GM18861 (cell line): Measurements from ENCODE around the gene SV2C.
A peak's percentile ranks its signal among the peaks of the same experiment; 100 is the strongest.
"Not testable (repeated sequence)": the region's sequence is repeated elsewhere in the genome, so short reads cannot be mapped to it uniquely, and the experiment has no call there.

Experiments
- ATAC-seq: cut with Tn5 transposase; IDR thresholded peaks from one replicate; pipeline ENCODE4 v1.9.1; 2021; ENCODE audit not compliant: unreplicated experiment

The SV2C gene

GRCh38 chr5:76292620-76293322 lies 209.6 kb downstream of the SV2C start:
- ATAC-seq, result peak; percentile 86

GRCh38 chr5:76294573-76294972 lies 211.4 kb downstream of the SV2C start:
- peak; percentile 38 for ATAC-seq

- no peak for ATAC-seq
Measured at GRCh38 chr5:76298852-76299251, 215.7 kb downstream of the SV2C start.

GRCh38 chr5:76299592-76299991 lies 216.4 kb downstream of the SV2C start:
- ATAC-seq, result no peak

GRCh38 chr5:76301932-76302331 lies 218.7 kb downstream of the SV2C start:
- ATAC-seq, result not testable (repeated sequence)

GRCh38 chr5:76302661-76303060 lies 219.5 kb downstream of the SV2C start:
- not testable (repeated sequence) for ATAC-seq

- peak; percentile 76 for ATAC-seq
Measured at GRCh38 chr5:76303921-76304320, 220.7 kb downstream of the SV2C start.

GRCh38 chr5:76305269-76305668 lies 222.1 kb downstream of the SV2C start:
- no peak for ATAC-seq

GRCh38 chr5:76305775-76306174 lies 222.6 kb downstream of the SV2C start:
- ATAC-seq, result no peak

GRCh38 chr5:76310208-76310607 lies 227.0 kb downstream of the SV2C start:
- no peak for ATAC-seq

- ATAC-seq, result no peak
Measured at GRCh38 chr5:76312783-76313182, 229.6 kb downstream of the SV2C start.

- no peak for ATAC-seq
Measured at GRCh38 chr5:76314643-76315042, 231.5 kb downstream of the SV2C start.

- no peak for ATAC-seq
Measured at GRCh38 chr5:76319673-76320072, 236.5 kb downstream of the SV2C start.

- not testable (repeated sequence) for ATAC-seq
Measured at GRCh38 chr5:76323494-76323893, 240.3 kb downstream of the SV2C start.

GRCh38 chr5:76325326-76325725 lies 242.1 kb downstream of the SV2C start:
- no peak for ATAC-seq

- ATAC-seq, result no peak
Measured at GRCh38 chr5:76325876-76326491, 242.8 kb downstream of the SV2C start.

GRCh38 chr5:76326577-76327302 lies 243.6 kb downstream of the SV2C start:
- ATAC-seq, result no peak

- no peak for ATAC-seq
Measured at GRCh38 chr5:76329346-76329745, 246.2 kb downstream of the SV2C start.

GRCh38 chr5:76331126-76331525 lies 247.9 kb downstream of the SV2C start:
- no peak for ATAC-seq

GRCh38 chr5:76332102-76332501 lies 248.9 kb downstream of the SV2C start:
- no peak for ATAC-seq

- ATAC-seq, result no peak
Measured at GRCh38 chr5:76332611-76333205, 249.5 kb downstream of the SV2C start.

GRCh38 chr5:76333571-76333970 lies 250.4 kb downstream of the SV2C start:
- no peak for ATAC-seq
